Anterior cingulate cortex (tissue), 58 donors: ENCODE measurements around the gene PLXNB1.

Experiments
- DNase-seq, 58 donors: peaks; one replicate each; lab custom pipeline; 2025; lab: John Stamatoyannopoulos, UW

The PLXNB1 gene

GRCh38 chr3:48434591-48435222, 4.8 kb upstream of the PLXNB1 start:
- DNase-seq, result no peak

DNA sequence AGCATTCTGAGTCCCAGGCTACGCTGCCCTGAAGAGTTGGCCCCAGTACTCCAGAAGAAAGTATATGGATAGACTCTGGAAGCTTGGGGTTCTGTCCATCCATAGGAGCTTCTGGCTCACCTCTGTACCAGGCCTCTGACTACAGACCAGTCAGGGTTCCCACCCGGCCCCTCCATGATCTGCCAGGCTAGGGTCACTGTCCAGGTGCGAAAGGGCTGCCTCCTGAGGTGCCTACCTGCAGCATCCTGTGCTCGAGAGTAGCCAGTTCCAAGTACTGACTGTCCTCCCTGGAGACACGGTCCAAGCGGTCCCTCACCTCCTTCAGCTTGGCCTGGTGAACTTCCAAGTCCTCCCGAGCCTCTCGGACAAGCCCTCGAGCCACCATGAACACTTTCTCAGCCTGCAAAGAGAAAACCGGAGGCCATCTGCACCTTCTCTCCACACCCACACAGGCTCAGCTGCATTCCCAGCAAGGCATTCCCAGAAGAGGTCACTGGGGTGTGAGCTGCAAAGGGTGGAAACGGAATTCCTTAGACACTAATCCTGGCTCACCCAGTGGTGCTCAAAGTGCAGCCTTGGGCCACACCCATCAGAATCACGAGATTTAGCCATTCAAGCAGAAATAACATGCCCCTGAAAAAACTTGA, 3.7 kb upstream of the PLXNB1 start:
- no peak for DNase-seq

DNA sequence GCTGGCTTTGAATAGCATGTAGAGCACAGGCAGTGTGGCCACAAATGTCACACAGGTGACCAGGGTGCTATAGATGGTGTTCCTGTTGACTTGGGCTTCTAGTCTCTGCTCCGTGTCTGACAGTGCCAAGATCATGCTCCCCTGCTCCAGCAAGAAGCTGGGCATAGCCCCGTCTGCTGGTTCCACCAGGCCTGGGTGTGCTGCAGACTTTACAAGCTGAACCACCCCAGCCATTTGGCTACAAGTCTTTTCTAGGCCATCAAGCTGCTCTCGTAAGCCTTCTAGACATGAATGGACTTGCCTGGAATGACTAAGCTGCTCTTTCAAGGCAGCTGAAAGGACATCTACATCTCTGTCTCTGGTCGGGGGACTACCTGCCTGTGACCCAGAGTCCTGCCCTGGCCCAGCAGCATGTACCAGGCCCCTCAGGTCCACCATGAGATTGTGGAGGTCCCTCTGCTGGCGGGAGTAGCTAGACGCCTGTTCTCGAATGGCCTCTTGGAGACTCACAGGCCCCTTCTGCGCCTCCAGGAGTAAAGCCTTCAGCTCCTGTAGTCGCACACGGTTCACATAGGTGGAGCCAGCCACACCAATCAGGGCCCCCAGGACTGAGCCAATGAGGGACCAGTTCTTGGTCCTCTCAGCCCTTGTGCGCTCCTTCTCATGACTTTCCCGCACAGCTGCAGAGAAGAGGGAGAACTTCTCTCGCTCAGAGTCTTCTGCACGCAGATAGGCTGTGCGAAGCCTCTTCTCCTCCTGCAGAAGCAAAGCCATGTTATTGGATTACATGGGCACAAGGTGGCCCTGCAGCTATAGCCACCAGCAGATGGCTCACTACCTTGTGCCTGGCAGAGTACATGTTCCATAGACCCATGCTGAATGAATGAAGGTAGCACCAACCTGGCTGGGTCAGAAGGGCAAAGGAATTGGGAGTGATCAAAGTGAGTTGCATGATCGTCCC, 2.8 kb upstream of the PLXNB1 start:
- peak in 1 of 58 donors; percentile 17 for DNase-seq

GRCh38 chr3:48431224-48432029, 1.5 kb upstream of the PLXNB1 start:
- DNase-seq, result no peak

- DNase-seq, result no peak
These were observed 819 bp upstream of the PLXNB1 start for GRCh38 chr3:48430708-48431101.

DNA sequence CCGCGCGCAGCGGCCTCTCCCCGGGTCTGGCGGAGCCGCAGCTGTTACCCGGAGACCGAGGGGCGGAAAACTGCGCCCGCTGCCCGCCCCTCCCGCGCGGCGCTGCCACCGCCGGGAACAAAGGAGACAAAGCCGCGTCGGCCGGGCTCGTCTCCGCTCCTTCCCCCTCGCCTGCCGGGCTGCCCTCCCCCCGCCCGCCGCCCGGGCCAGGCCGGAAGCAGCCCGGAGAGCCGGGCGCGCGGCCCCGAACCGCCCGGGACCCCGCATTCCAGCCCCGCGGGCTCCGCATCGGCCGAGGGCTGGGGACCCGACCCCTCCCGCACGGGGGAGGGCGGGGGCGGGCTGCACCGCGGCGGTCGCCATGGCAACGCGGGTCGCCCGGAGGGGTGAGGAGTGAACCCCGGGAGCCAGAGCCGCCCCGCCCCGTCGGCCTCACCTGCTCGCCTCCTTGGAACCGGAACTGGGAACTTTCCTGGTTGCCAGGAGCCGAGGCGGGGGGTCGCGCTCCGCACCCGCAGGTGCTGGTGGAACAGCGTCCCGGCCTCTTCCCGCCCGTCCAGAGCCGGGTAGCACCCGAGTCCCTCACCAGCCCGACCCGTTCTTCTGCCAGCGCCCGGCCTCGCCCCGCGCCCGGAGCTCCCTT, 448 bp downstream of the PLXNB1 start:
- peak in 53 of 58 donors; percentile 28 to 84 (median 67) for DNase-seq

GRCh38 chr3:48428572-48429316, 1.1 kb downstream of the PLXNB1 start:
- peak in 39 of 58 donors; percentile 32 to 73 (median 58) for DNase-seq

DNA sequence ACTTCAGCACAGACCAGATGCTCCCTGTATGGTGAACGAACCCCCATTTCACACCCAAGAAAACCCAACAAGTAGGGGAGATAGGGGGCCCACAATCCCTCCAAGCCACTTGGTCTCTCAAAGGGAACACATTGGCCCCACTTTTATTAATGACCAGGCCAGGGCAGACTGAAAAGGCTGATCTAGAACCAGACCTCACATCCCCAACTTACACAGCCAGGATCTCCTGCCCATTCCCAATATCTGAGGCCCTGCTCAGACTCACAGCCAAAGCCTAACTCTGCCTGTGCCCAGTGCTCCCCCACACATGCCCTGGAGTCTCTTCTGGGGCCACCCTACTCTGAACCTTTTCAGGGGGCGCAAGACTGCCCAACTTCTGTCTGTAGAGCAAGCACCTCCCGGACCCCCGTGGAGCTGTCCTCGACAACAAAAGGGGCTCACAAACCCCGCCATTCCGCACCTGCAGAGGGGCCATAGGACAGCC, 1.8 kb downstream of the PLXNB1 start:
- no peak for DNase-seq

DNA sequence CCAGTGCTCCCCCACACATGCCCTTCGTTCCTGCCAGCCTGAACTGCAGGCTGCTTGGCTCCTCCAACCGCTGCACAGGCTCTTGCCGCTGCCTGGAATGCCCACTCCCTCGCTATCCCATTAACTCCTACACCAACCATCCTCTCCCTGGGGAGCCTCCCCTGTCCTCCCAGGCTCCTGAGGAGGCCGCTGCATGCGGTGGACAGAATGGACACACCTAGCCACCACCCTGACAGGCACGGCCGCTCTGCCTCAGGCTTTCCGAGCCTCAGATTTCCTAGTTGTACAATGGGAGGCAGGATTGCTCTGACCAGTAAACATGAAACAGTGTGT, 2.3 kb downstream of the PLXNB1 start:
- DNase-seq, result peak in 18 of 58 donors; percentile 25 to 62 (median 42)

- peak in 21 of 58 donors; percentile 19 to 72 (median 47) for DNase-seq
These were observed 2.8 kb downstream of the PLXNB1 start for GRCh38 chr3:48426944-48427629.

- peak in 56 of 58 donors; percentile 24 to 97 (median 87) for DNase-seq
These were observed 3.4 kb downstream of the PLXNB1 start for GRCh38 chr3:48426401-48426909.

- DNase-seq, result peak in 50 of 58 donors; percentile 12 to 81 (median 62)
These were observed 4.5 kb downstream of the PLXNB1 start for GRCh38 chr3:48425281-48425812.

DNA sequence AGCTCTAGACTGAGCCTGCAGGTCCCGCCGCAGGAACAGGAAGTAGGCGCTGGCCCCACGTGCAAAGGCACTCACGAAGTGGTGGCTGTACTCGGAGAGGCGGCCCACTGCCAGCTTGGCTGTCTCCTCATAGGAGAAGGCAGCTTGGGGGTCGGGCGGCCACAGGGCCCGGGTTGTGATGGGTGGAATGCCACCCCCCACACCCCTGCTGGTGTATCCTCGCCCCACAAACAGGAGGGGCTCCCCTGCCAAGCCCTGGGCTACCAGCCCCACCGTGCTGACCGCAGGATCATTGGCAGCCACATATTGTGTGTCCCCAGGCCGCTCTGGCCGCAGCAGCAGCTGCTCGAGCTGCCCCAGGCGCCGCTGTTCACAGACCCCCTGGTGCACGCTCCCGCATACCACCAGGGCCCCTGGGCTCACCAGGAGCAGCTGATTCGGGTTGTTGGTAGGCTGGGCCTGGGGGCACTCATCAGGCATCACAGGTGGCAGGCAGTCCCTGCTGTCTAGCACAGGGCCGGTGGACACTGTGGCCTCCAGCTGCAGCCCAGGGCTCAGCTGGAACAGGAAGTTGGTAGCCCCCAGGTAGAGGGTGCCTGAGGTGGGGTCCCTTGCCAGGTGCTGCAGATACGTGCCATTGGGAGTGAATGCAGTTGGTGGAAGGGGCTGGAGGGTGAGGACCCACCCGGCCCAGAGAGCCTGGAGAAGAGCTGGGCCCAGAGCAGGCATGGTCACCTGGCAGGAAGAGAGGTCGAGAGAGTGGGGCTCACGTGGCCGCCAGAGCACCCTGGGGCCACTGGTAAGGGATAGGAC, 5.8 kb downstream of the PLXNB1 start:
- peak in 35 of 58 donors; percentile 15 to 64 (median 35) for DNase-seq

GRCh38 chr3:48423241-48423882, 6.5 kb downstream of the PLXNB1 start:
- peak in 29 of 58 donors; percentile 16 to 58 (median 35) for DNase-seq

GRCh38 chr3:48422681-48423080, 7.2 kb downstream of the PLXNB1 start:
- DNase-seq, result no peak

GRCh38 chr3:48422272-48422671, 7.6 kb downstream of the PLXNB1 start:
- no peak for DNase-seq
